ENCODE measurements around the gene BCL10.

DNA sequence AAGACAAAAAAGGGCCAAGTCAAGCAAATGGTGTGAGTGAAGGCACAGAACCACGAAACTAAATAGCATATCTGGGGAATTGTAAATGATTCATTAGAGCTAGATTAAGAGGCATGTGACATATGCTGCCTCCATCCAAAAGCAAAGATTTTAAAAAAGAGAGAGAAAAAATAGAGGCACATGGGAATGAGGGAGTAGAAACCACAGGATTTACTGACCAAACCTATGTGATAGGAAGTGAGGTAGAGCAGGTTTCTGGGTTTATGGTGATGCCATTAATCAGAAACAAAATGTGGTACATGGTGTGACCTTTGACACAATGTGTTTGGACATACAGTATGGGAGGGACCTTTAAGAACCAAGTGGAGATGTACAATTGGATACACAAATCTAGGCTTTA, 30.5 kb downstream of the BCL10 start:
- TF ChIP-seq CTCF (conservative IDR thresholded peaks at IDR 0.05; ENCODE audit: low read length) (no peak), EZH2phosphoT487 (IDR thresholded peaks at IDR 0.05; ENCODE audit: borderline replicate concordance) (no peak)

All from Loucy (cell line).